ENCODE measurements around the gene IQCC. TPM values are rescaled to one million over a fixed set of nuclear protein-coding genes. Genes with fewer than 3 reads are reported as not detected.
A peak's percentile ranks its signal among the peaks of the same experiment; 100 is the strongest.

The IQCC gene
- total RNA-seq, 1 donor, result 0.86 TPM

- peak overlapping the region; percentile 79 for H3K4me3 ChIP-seq (ENCODE audit: low read depth, low read length)
- TF ChIP-seq CTCF (IDR thresholded peaks at IDR 0.05; ENCODE audit: insufficient read depth, low read depth, low read length), result no peak
- DNase-seq (ENCODE audit: low read depth), result no peak
These were observed 23.4 kb upstream of the IQCC start for GRCh38 chr1:32182060-32182459.

- TF ChIP-seq CTCF (IDR thresholded peaks at IDR 0.05; ENCODE audit: insufficient read depth, low read depth, low read length), result no peak
- DNase-seq (ENCODE audit: low read depth), result no peak
- no peak overlapping the region for H3K4me3 ChIP-seq (ENCODE audit: low read depth, low read length)
These were observed 20.8 kb upstream of the IQCC start for GRCh38 chr1:32184650-32185049.

- no peak overlapping the region for H3K4me3 ChIP-seq (ENCODE audit: low read depth, low read length)
- no peak for DNase-seq (ENCODE audit: low read depth)
- no peak for TF ChIP-seq CTCF (IDR thresholded peaks at IDR 0.05; ENCODE audit: insufficient read depth, low read depth, low read length)
These were observed 19.4 kb upstream of the IQCC start for GRCh38 chr1:32186077-32186476.

DNA sequence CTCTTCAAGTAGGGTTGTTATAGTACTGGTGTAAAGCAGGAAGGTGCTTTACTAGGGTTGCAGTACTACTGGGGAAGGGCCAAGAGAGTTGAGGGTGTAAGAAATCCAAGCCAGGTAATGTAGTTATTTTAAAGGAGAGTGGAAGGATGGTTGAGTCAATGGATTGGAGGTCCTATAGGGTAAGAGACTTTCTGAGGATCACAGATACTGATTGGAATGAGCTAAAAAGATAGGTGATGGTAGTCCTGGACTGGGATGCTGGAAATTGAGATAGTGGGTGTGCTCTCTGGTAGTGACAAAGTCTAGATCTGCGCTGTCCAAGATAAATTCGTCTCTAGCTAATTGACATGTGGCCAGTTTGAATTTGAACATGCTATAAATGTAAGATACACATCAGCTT lies 19.0 kb upstream of the IQCC start:
- TF ChIP-seq CTCF (IDR thresholded peaks at IDR 0.05; ENCODE audit: insufficient read depth, low read depth, low read length), result no peak
- no peak for DNase-seq (ENCODE audit: low read depth)
- H3K4me3 ChIP-seq (ENCODE audit: low read depth, low read length), result no peak overlapping the region

DNA sequence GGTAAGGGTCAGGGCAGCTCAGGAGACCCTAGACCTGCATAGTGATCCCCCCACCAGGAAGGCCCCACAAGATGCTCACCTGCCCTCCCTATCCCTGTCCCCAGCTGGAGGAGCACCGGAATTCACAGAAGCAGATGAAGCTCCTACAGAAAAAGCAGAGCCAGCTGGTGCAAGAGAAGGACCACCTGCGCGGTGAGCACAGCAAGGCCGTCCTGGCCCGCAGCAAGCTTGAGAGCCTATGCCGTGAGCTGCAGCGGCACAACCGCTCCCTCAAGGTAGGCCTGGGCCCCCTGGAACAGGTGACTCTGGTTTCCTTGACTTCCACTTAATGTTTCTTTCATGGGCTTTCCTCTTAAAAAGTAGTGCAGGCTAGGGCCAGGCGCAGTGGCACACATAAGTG lies 17.6 kb upstream of the IQCC start:
- no peak for TF ChIP-seq CTCF (IDR thresholded peaks at IDR 0.05; ENCODE audit: insufficient read depth, low read depth, low read length)

DNA sequence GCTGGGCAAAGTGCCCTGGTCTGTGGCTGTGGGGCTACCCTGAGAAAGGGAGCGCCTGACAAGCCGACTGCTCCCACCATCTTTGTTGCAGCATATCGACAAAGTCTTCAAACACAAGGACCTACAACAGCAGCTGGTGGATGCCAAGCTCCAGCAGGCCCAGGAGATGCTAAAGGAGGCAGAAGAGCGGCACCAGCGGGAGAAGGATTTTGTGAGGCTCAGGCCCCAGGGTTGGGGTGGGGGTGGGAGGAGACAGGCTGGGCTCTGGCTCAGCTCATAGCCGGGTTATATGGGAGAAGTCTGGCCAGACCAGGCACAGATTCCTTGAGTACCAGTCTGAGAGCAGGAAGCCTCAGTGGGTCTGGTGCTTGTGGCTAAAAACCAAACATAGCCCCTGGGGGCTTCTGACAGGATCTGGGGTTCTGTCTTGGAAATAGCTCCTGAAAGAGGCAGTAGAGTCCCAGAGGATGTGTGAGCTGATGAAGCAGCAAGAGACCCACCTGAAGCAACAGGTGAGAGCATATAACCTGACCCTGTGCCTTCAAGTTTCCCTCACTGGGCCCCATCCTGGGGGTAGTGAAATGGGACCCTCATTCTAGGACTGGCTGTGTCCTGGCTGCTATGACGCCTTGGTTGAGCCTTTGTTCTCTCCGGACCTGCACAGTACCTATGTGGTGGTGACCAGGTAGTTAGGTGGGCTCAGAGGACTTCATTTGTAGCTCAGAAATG lies 13.1 kb upstream of the IQCC start:
- no peak for TF ChIP-seq CTCF (IDR thresholded peaks at IDR 0.05; ENCODE audit: insufficient read depth, low read depth, low read length)
- DNase-seq (ENCODE audit: low read depth), result no peak

More for the DNA sequence above, 17.6 kb upstream of the IQCC start:
- no peak for DNase-seq (ENCODE audit: low read depth)
- no peak overlapping the region for H3K4me3 ChIP-seq (ENCODE audit: low read depth, low read length)

GRCh38 chr1:32194984-32195383 lies 10.5 kb upstream of the IQCC start:
- DNase-seq (ENCODE audit: low read depth), result no peak
- no peak for TF ChIP-seq CTCF (IDR thresholded peaks at IDR 0.05; ENCODE audit: insufficient read depth, low read depth, low read length)
- no peak overlapping the region for H3K4me3 ChIP-seq (ENCODE audit: low read depth, low read length)

More for the DNA sequence above, 13.1 kb upstream of the IQCC start:
- H3K4me3 ChIP-seq (ENCODE audit: low read depth, low read length), result no peak overlapping the region
